Activated CD4-positive, alpha-beta T cell treated with anti-CD3 and anti-CD28 coated beads, Interleukin-2, amount 50 U/mL, for 16 hours (primary cell): ENCODE results near the gene TRIP6.

Experiments used
- DNase-seq: peaks from one replicate; pipeline ENCODE4 v3.0.0-alpha.2; 2020

The TRIP6 gene

GRCh38 chr7:100867040-100867775, at the start of gene TRIP6:
TSS of gene TRIP6 (plus strand) at chr7:100867387. CDS start at chr7:100867498, 111 bp downstream.
- peak; percentile 72 for DNase-seq

- DNase-seq, result no peak
These were observed 48.8 kb upstream of the TRIP6 start for GRCh38 chr7:100818366-100818765.

- no peak for DNase-seq
These were observed 48.4 kb upstream of the TRIP6 start for GRCh38 chr7:100818825-100819224.

- no peak for DNase-seq
These were observed 47.6 kb upstream of the TRIP6 start for GRCh38 chr7:100819586-100819985.

GRCh38 chr7:100822236-100823139, 44.7 kb upstream of the TRIP6 start:
- DNase-seq, result no peak

- no peak for DNase-seq
These were observed 44.1 kb upstream of the TRIP6 start for GRCh38 chr7:100823140-100823525.

GRCh38 chr7:100823534-100823933, 43.7 kb upstream of the TRIP6 start:
- no peak for DNase-seq

- no peak for DNase-seq
These were observed 42.5 kb upstream of the TRIP6 start for GRCh38 chr7:100824499-100825214.

GRCh38 chr7:100825215-100825671, 41.9 kb upstream of the TRIP6 start:
- no peak for DNase-seq

GRCh38 chr7:100825751-100826513, 41.3 kb upstream of the TRIP6 start:
- DNase-seq, result no peak

- no peak for DNase-seq
These were observed 40.5 kb upstream of the TRIP6 start for GRCh38 chr7:100826514-100827329.

- DNase-seq, result no peak
These were observed 39.6 kb upstream of the TRIP6 start, which contains the start of gene EPHB4 for GRCh38 chr7:100827330-100828226. TSS of gene EPHB4 (minus strand) at chr7:100827523. CDS start at chr7:100827030, 493 bp downstream.

- no peak for DNase-seq
These were observed 38.0 kb upstream of the TRIP6 start for GRCh38 chr7:100829150-100829716.

- DNase-seq, result peak; percentile 28
These were observed 36.8 kb upstream of the TRIP6 start for GRCh38 chr7:100830396-100830795.

- DNase-seq, result no peak
These were observed 34.9 kb upstream of the TRIP6 start for GRCh38 chr7:100832281-100832633.

- DNase-seq, result no peak
These were observed 31.0 kb upstream of the TRIP6 start for GRCh38 chr7:100835903-100836811.

GRCh38 chr7:100836812-100837098, 30.4 kb upstream of the TRIP6 start:
- no peak for DNase-seq

- DNase-seq, result peak; percentile 88
These were observed 29.9 kb upstream of the TRIP6 start for GRCh38 chr7:100837099-100837836.
